Lower leg skin (tissue), 3 donors: ENCODE results near the gene SCN3A.

Source experiments
- POLR2A ChIP-seq, 2 donors: fragments of 450-650 bp; IDR thresholded peaks; one replicate each; pipeline ENCODE4 v1.6.1; 2016 to 2017; ENCODE audit warnings: antibody characterized with exemption in 2 of 2, mild to moderate bottlenecking in 1 of 2, moderate library complexity in 1 of 2
- TF ChIP-seq, protein P1 (sequence below), 3 donors: fragments of 450-650 bp; IDR thresholded peaks; one replicate each; pipeline ENCODE4 v1.5.1; 2016; ENCODE audit warnings: antibody characterized with exemption in 3 of 3, mild to moderate bottlenecking in 3 of 3, moderate library complexity in 2 of 3

DNA sequence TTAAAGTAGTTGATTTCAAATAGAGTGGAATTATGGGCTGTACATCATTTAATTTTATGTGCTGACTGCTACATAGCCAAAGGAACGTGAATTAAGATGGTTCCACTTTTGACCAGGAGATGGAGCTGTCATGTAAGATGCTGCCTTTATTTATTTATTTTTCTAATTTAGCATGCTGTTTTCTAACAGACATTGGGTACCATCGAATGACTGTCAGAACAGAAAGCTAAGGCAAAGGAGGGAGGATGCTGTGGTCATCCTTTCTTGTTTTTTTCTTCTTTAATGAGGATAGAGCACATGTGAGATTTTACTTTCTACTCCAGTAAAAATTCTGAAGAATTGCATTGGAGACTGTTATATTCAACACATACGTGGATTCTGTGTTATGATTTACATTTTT lies 35.4 kb upstream of the SCN3A start, which contains the start of gene SCN2A:
- no peak for TF ChIP-seq POLR2A (IDR thresholded peaks at IDR 0.05)
- TF ChIP-seq, protein P1, sequence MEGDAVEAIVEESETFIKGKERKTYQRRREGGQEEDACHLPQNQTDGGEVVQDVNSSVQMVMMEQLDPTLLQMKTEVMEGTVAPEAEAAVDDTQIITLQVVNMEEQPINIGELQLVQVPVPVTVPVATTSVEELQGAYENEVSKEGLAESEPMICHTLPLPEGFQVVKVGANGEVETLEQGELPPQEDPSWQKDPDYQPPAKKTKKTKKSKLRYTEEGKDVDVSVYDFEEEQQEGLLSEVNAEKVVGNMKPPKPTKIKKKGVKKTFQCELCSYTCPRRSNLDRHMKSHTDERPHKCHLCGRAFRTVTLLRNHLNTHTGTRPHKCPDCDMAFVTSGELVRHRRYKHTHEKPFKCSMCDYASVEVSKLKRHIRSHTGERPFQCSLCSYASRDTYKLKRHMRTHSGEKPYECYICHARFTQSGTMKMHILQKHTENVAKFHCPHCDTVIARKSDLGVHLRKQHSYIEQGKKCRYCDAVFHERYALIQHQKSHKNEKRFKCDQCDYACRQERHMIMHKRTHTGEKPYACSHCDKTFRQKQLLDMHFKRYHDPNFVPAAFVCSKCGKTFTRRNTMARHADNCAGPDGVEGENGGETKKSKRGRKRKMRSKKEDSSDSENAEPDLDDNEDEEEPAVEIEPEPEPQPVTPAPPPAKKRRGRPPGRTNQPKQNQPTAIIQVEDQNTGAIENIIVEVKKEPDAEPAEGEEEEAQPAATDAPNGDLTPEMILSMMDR (IDR thresholded peaks at IDR 0.05): peak in 1 of 3 donors; percentile 49
